Measurements from ENCODE around the gene VANGL2.

DNA sequence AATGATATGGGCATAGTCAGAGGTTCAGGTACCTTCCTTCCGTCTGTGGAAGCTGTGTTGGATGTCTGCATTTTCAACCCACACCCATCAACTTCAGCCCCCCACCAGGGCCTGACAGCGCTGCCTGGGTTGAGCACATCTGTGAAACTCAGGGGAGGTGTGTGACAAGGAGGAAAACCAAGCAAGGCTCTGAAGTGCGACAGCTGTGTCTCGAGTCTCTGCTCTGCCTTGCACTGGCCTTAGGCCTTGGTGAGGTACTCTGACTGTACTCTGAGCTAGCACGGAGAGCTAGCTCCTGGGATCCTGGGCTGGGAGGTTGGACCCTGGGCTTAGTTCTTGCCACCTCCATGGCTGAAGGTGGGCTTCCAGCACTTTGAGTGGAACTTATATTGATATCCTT is 9.1 kb downstream of the VANGL2 start:
- TF ChIP-seq CTCF (IDR thresholded peaks at IDR 0.05) (no peak), POLR2A (IDR thresholded peaks at IDR 0.05; ENCODE audit: low read depth) (no peak), POLR2AphosphoS5 (IDR thresholded peaks at IDR 0.05) (no peak)
